ENCODE data around the gene TMEM244.
"Not testable (repeated sequence)": the region's sequence is repeated elsewhere in the genome, so short reads cannot be mapped to it uniquely, and the experiment has no call there.

TMEM244 gene

DNA sequence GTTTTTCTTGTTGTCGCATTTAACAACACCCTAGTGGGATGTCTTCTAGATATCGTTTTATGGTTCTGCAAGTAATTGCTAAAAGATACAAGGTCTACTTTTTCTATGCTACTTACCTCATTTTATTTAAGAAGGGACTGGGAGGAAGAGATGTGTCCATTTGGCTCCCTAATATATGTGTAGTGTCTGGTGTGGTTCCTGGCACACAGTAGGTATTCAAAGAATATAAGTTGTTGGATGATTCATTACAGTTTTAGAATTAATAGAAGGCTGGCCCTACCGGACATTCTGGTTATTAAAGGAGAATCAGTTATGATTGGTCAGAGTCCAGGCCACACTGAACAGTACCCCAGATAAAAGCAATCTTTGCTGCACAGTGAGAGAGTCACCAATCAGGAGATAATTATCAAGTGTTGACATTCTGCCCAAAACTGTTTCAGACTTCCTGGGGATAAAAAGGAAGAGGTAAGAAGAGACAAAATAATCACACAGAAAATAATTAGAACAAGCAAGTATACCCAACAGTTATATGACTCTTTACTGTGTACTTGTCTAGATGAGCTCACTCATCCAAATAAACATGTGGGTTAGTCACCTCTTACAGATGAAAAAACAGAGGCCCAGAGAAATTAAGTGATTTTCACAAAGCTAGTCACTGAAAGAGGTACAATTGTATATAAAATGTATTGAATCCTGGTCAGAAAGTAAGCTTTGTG lies 7.0 kb downstream of the TMEM244 start:
- Histone ChIP-seq H3K4me3 (no peak overlapping the region), H3K9me3 (no peaks in the 10 kb centered on the region), H3K36me3 (replicated peaks) (no peaks in the 10 kb centered on the region), H3K27me3 (ENCODE audit: low read depth) (no peaks in the 10 kb centered on the region), H3K4me1 (no peaks in the 10 kb centered on the region)
- in situ Hi-C loops (cut with MboI; ENCODE audit: low sequenced_read_pairs), result no loop called here
- DNase-seq (ENCODE audit: low spot score in 2 of 2), result no peak

DNA sequence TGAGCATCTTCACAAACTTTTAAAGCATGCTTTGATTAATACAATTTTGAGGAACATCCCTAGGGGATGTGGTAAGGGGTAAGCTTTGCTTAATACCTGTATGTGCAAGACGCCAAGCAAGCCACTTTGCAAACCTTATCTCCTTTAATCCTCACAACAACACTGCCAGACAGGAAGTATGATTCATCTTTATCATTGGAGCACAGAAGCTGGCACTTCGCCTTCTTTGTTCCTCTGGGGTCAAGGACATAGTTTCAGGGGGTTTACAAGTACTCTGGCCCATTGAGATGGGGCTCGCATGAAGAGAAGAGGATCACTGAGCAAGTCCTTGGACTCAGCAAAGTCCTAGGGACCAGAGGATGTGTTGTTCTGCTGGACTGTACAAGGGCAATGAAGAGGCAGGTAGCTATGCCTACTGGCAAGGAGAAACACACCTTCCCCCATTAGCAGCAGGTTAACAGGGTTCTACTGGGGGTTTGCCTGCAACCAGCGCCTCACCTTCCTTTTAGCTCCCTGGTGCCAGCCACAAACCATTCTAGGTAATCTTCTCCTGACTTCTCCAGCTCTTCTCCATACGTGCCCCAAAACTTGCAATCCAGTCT lies 8.8 kb downstream of the TMEM244 start:
- no peaks in the 10 kb centered on the region for H3K36me3 ChIP-seq (replicated peaks)
- no peaks in the 10 kb centered on the region for H3K27me3 ChIP-seq (ENCODE audit: low read depth)
- no peak for DNase-seq (ENCODE audit: low spot score in 2 of 2)
- in situ Hi-C loops (cut with MboI; ENCODE audit: low sequenced_read_pairs), result no loop called here
- no peaks in the 10 kb centered on the region for H3K4me1 ChIP-seq
- no peaks in the 10 kb centered on the region for H3K9me3 ChIP-seq
- H3K4me3 ChIP-seq, result no peak overlapping the region

DNA sequence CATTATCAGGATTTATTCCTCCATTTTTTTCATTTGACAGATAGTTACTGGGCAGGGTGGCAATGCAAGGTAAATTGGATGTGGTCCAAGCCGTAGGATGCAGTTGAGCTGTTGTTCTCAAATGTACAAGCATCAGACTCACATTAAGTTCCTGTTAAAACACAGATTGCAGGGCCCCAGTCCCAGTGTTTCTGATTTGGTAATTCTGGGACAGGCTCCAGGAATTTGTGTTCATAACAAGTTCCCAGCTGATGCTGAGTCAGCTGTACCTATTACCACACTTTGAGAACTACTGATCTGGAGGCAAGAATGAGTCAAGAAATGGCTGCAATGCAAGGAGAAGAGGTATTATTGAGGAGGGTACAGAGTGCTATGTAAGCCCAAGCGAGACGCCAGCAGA lies 11.7 kb downstream of the TMEM244 start:
- Histone ChIP-seq H3K4me1 (peaks cover 7% of the 10 kb centered on the region; the same call in 1 of the 2 replicates), H3K27me3 (ENCODE audit: low read depth) (no peaks in the 10 kb centered on the region), H3K9me3 (no peaks in the 10 kb centered on the region), H3K4me3 (no peak overlapping the region), H3K36me3 (replicated peaks) (no peaks in the 10 kb centered on the region)
- in situ Hi-C loops (cut with MboI; ENCODE audit: low sequenced_read_pairs), result no loop called here
- DNase-seq (ENCODE audit: low spot score in 2 of 2), result no peak

DNA sequence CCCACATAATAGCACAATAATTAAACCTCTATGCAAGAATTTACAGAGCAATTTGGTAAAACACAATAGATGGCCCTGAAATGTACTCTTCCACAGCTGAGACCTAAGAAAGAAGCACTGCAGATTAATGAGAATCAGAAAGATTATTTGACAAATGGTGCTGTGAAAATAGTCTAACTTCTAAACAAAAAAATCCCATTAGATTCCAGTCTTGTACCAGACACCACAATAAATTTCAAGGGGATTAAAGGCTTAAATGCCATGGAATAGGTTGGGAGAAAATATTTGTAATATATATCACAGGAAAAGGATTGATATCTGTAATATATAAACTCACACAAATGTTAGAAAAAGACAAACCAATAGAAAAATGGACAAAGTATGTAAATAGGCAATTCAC lies 14.4 kb downstream of the TMEM244 start:
- no peaks in the 10 kb centered on the region for H3K9me3 ChIP-seq
- peak in 1 of 2 experiments; percentile 9 for DNase-seq (ENCODE audit: low spot score in 2 of 2)
- H3K36me3 ChIP-seq (replicated peaks), result no peaks in the 10 kb centered on the region
- no peak overlapping the region for H3K4me3 ChIP-seq
- H3K4me1 ChIP-seq, result peaks cover 7% of the 10 kb centered on the region; the same call in 1 of the 2 replicates
- in situ Hi-C loops (cut with MboI; ENCODE audit: low sequenced_read_pairs), result no loop called here
- no peaks in the 10 kb centered on the region for H3K27me3 ChIP-seq (ENCODE audit: low read depth)

DNA sequence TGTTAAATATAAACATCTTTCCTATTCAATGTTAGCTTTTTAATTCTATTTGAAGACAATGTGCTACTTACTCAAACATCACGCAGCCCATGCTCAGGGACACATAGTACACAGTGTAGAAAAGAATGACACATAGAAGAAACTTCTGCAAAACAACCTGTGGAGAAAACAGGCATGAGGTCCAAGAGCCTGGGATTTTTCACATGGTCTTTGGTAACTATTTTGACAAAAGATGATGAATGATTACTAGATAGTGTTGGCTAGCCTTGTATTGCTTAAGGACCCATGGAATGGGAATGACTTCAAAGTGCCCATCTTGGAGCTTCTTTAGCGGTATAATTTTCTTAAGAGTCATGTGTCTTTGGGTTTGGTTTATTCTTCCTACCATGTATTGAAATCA lies 15.4 kb downstream of the TMEM244 start:
- Histone ChIP-seq H3K9me3 (no peaks in the 10 kb centered on the region), H3K36me3 (replicated peaks) (no peaks in the 10 kb centered on the region), H3K27me3 (ENCODE audit: low read depth) (no peaks in the 10 kb centered on the region), H3K4me1 (peaks cover 7% of the 10 kb centered on the region; the same call in 1 of the 2 replicates), H3K4me3 (no peak overlapping the region)
- DNase-seq (ENCODE audit: low spot score in 2 of 2), result no peak
- in situ Hi-C loops (cut with MboI; ENCODE audit: low sequenced_read_pairs), result no loop called here

DNA sequence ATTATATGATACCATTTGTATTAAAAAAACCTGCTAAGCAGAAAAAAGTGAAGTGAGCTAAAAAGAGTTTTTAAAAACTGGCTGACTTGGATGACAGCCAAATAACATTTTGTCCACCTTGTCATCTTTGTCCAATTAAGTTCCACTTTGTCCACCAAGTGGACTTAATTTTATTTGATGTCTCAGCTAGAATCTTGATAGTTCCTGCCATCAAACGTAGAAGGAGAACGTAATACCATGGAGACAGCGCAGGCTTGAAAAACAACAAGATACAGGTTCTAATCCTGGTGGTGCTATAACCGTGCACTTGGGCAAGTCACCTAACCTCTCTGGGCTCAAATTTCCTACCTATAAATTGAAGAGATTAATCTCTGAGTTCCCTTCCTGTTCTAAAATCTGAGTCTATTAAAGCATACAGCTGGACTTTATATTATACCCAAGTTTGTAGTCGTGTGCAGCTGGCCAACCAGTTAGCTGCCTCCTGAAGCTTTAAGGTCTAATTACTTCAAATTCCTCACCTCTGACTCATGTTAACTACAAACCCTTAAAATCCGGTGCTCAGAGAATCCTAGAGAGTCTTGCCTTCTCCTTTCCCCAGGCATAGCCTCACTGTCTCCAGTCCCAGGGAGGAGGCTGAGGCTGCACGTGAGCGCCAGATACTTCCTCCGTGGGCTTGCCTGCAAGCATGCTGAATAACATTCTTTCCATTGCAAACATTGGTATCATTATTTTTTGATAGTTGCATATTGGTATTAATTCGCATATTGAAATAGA lies 16.8 kb downstream of the TMEM244 start:
- in situ Hi-C loops (cut with MboI; ENCODE audit: low sequenced_read_pairs), result no loop called here

DNA sequence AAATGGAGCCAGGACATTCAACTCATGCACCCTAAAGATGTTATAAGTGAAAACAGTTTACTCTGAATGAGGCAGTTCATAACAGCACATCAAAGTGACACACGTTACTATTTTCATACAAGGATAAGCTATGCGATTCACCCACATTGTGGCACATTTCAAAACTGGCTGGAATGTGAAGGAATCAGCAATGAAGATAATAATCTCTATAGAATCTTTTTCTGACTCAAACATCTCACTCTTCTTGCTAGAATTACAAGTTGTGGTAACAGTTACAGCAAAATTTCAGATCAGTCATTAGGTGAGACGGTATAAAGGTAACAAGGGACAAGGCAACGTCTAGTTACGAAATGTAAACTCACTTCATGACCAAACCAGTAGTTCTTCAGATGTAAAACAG lies 17.5 kb downstream of the TMEM244 start:
- H3K9me3 ChIP-seq, result no peaks in the 10 kb centered on the region
- no peak overlapping the region for H3K4me3 ChIP-seq
- in situ Hi-C loops (cut with MboI; ENCODE audit: low sequenced_read_pairs), result no loop called here
- no peaks in the 10 kb centered on the region for H3K27me3 ChIP-seq (ENCODE audit: low read depth)
- peaks cover 7% of the 10 kb centered on the region; the same call in 1 of the 2 replicates for H3K4me1 ChIP-seq
- no peak for DNase-seq (ENCODE audit: low spot score in 2 of 2)
- H3K36me3 ChIP-seq (replicated peaks), result no peaks in the 10 kb centered on the region

More for the DNA sequence above, 16.8 kb downstream of the TMEM244 start:
- Histone ChIP-seq H3K4me1 (peaks cover 7% of the 10 kb centered on the region; the same call in 1 of the 2 replicates), H3K4me3 (no peak overlapping the region), H3K9me3 (no peaks in the 10 kb centered on the region), H3K27me3 (ENCODE audit: low read depth) (no peaks in the 10 kb centered on the region), H3K36me3 (replicated peaks) (no peaks in the 10 kb centered on the region)
- no peak for DNase-seq (ENCODE audit: low spot score in 2 of 2)

DNA sequence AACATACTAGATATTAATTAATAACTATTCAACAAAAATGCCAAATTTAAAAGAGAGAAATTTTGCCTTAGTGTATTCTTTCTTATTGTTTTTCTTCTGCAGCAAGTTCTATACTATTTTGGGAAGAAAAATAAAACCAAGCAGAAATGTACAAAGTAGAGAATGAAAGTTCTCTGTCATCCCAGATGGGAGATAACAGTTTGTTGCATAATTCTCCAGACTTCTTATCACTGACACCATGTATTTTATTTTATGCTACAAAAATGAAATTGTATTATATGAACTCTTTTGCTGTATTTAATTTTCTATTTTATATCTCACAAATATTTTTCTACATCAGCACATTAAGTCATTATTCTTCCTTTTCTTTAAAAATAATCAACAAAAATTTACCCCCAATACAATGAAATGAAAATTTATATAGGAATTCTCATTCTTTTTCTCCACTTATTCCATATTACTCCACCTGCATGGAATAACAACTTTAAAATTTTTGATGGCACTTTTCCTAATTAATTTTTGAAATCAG lies 18.2 kb downstream of the TMEM244 start:
- Histone ChIP-seq H3K4me1 (peaks cover 7% of the 10 kb centered on the region; the same call in 1 of the 2 replicates), H3K9me3 (no peaks in the 10 kb centered on the region), H3K4me3 (no peak overlapping the region), H3K36me3 (replicated peaks) (no peaks in the 10 kb centered on the region), H3K27me3 (ENCODE audit: low read depth) (no peaks in the 10 kb centered on the region)
- in situ Hi-C loops (cut with MboI; ENCODE audit: low sequenced_read_pairs), result no loop called here
- no peak for DNase-seq (ENCODE audit: low spot score in 2 of 2)

DNA sequence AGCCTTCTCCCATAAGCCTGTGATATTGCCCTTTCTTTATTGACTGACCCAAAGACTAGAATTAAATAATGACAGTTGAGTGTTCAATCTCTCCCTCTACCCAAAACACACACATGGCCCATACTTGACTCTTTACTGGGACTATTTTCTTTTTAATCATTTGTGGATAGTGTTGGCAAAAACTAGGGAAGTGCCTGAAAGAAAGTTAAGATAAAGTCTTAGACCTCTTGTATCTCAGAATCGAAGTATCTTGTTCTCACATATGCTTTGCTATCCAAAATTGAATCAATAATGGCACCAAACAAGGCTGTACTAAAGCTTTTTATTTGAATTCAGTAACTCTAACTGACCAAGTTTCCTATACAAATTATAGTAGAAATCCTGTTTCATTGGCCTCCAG lies 19.0 kb downstream of the TMEM244 start:
- in situ Hi-C loops (cut with MboI; ENCODE audit: low sequenced_read_pairs), result no loop called here
- H3K9me3 ChIP-seq, result no peaks in the 10 kb centered on the region
- H3K27me3 ChIP-seq (ENCODE audit: low read depth), result no peaks in the 10 kb centered on the region
- H3K4me1 ChIP-seq, result peaks cover 7% of the 10 kb centered on the region; the same call in 1 of the 2 replicates
- H3K4me3 ChIP-seq, result no peak overlapping the region
- no peaks in the 10 kb centered on the region for H3K36me3 ChIP-seq (replicated peaks)
- DNase-seq (ENCODE audit: low spot score in 2 of 2), result no peak

DNA sequence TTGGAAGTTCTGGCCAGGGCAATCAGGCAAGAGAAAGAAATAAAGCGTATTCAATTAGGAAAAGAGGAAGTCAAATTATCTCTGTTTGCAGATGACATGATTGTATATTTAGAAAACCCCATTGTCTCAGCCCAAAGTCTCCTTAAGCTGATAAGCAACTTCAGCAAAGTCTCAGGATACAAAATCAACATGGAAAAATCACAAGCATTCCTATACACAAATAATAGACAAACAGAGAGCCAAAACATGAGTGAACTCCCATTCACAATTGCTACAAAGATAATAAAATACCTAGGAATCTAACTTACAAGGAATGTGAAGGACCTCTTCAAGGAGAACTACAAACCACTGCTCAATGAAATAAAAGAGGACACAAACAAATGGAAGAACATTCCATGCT lies 21.6 kb downstream of the TMEM244 start:
- H3K27me3 ChIP-seq (ENCODE audit: low read depth); DNase-seq (ENCODE audit: low spot score in 2 of 2); H3K4me3 ChIP-seq; H3K9me3 ChIP-seq; in situ Hi-C loops (cut with MboI; ENCODE audit: low sequenced_read_pairs); H3K4me1 ChIP-seq; H3K36me3 ChIP-seq (replicated peaks): not testable (repeated sequence)

DNA sequence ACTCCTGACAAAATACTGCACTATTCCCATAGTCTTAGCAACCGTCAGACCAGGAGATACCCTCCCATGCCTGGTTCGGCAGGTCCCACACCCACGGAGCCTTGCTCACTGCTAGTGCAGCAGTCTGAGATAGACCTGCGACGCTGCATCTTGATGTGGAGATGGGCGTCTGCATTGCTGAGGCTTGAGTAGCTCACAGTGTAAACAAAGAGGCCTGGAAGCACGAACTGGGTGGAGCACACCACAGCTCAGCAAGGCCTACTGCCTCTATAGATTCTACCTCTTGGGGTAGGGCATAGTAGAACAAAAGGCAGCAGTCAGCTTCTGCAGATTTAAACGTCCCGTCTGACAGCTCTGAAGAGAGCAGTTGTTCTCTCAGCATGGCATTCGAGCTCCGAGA lies 25.4 kb downstream of the TMEM244 start:
- DNase-seq (ENCODE audit: low spot score in 2 of 2), result no peak
- Histone ChIP-seq H3K9me3 (no peaks in the 10 kb centered on the region), H3K27me3 (ENCODE audit: low read depth) (no peaks in the 10 kb centered on the region), H3K4me1 (no peaks in the 10 kb centered on the region), H3K4me3 (no peak overlapping the region), H3K36me3 (replicated peaks) (no peaks in the 10 kb centered on the region)
- in situ Hi-C loops (cut with MboI; ENCODE audit: low sequenced_read_pairs), result no loop called here

DNA sequence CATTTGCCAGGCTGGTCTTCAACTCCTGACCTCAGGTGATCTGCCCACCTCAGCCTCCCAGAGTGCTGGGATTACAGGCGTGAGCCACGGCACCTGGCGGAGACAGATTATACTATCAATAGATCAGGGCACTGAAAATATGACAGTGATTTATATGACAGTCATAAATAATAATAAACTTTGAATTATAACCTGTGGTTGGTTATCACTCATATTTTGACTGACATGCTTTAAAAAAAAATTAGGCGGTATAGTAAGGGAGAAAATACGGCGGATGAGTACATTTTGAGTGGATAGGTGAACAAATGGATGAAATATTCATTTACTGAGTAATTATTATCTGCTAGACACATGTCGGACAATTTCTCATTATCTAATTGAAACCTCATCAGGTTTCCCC lies 28.8 kb downstream of the TMEM244 start:
- DNase-seq (ENCODE audit: low spot score in 2 of 2), result no peak
- Histone ChIP-seq H3K9me3 (no peaks in the 10 kb centered on the region), H3K27me3 (ENCODE audit: low read depth) (no peaks in the 10 kb centered on the region), H3K4me3 (no peak overlapping the region), H3K36me3 (replicated peaks) (no peaks in the 10 kb centered on the region), H3K4me1 (no peaks in the 10 kb centered on the region)
- in situ Hi-C loops (cut with MboI; ENCODE audit: low sequenced_read_pairs), result no loop called here

DNA sequence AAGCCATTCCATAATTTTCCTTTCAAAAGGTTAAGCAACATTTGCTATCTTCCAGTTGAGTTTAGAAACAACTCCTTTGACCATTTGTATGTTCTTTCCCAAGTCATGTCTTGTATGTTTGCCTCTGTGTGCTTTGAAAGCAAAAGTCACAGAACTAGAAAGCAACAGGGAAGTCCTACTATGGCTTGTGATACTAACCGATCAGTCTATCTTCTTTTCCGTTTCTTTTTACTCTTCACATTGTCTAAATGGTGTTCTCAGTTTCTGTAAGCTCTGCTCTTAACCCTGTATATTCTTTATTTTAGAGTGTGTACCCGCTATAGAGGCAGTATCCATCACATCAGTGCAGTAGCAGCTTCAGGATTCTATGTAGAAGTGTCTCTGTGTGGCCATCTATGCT lies 32.9 kb downstream of the TMEM244 start:
- no peak for DNase-seq (ENCODE audit: low spot score in 2 of 2)
- in situ Hi-C loops (cut with MboI; ENCODE audit: low sequenced_read_pairs), result no loop called here
- no peaks in the 10 kb centered on the region for H3K9me3 ChIP-seq

DNA sequence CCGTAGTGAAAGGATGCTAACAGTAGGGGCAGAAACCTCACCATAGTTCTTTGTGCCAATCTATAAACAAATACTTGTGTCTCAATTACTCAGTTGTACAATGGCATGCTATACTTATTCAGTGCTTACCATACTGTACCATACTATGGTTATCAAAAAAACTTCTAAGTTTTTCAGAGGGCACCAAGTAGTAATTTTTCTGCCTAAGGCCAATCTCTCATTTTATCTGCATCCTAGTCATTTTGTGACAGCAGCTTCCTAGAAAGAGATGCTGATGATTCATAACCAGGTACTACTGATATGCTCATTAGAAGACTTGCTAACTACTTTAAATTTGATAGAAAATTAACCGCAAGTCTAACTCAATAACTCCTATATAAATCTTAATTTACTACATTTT lies 42.9 kb downstream of the TMEM244 start:
- in situ Hi-C loops (cut with MboI; ENCODE audit: low sequenced_read_pairs), result no loop called here
- no peaks in the 10 kb centered on the region for H3K36me3 ChIP-seq (replicated peaks)

More for the DNA sequence above, 32.9 kb downstream of the TMEM244 start:
- Histone ChIP-seq H3K4me3 (no peak overlapping the region), H3K36me3 (replicated peaks) (no peaks in the 10 kb centered on the region), H3K27me3 (ENCODE audit: low read depth) (no peaks in the 10 kb centered on the region), H3K4me1 (no peaks in the 10 kb centered on the region)

More for the DNA sequence above, 42.9 kb downstream of the TMEM244 start:
- Histone ChIP-seq H3K9me3 (no peaks in the 10 kb centered on the region), H3K4me1 (no peaks in the 10 kb centered on the region), H3K27me3 (ENCODE audit: low read depth) (peaks cover 7% of the 10 kb centered on the region; the same call in 1 of the 2 replicates), H3K4me3 (no peak overlapping the region)
- no peak for DNase-seq (ENCODE audit: low spot score in 2 of 2)

Measured in HAP-1 (cell line).